Type B pancreatic cell (in vitro differentiated cells): Measurements from ENCODE around the gene SEMA3D. TPM values are rescaled to one million over a fixed set of nuclear protein-coding genes. Genes with fewer than 3 reads are reported as not detected.

Source experiments
- DNase-seq: peaks from one replicate; pipeline ENCODE4 v3.0.0; 2021; ENCODE audit warnings: mixed read lengths; ENCODE audit not compliant: unreplicated experiment; ENCODE audit errors: extremely low spot score
- H3K27ac Mint-ChIP-seq: 2 replicates; pipeline ENCODE4 v1.8.0; 2021; ENCODE audit warnings: mild to moderate bottlenecking, mixed read lengths
- H3K27me3 Mint-ChIP-seq: 2 replicates; pipeline ENCODE4 v1.8.0; 2021; ENCODE audit warnings: mixed read lengths
- H3K36me3 Mint-ChIP-seq: 2 replicates; pipeline ENCODE4 v1.8.0; 2021; ENCODE audit warnings: mixed read lengths
- H3K4me1 Mint-ChIP-seq: one replicate; pipeline ENCODE4 v1.8.0; 2021; ENCODE audit warnings: mixed read lengths; ENCODE audit not compliant: unreplicated experiment
- H3K4me3 Mint-ChIP-seq: 2 replicates; pipeline ENCODE4 v1.8.0; 2021; ENCODE audit warnings: mild to moderate bottlenecking, mixed read lengths
- H3K9me3 Mint-ChIP-seq: 2 replicates; pipeline ENCODE4 v1.8.0; 2021; ENCODE audit warnings: mixed read lengths
- total RNA-seq: library from RNA; stranded (reverse); gene quantifications from 2 replicates; pipeline ENCODE4 v1.2.1, GENCODE V29; 2021; ENCODE audit warnings: low replicate concordance
- TF ChIP-seq, protein P1 (sequence below): fragments of 200-600 bp; sonication (generic); conservative IDR thresholded peaks from 2 replicates; pipeline ENCODE4 v1.5.0; 2021; ENCODE audit warnings: antibody characterized with exemption, mild to moderate bottlenecking

Gene SEMA3D
- total RNA-seq, 1 donor from 2014 or later = 52.9 TPM

DNA sequence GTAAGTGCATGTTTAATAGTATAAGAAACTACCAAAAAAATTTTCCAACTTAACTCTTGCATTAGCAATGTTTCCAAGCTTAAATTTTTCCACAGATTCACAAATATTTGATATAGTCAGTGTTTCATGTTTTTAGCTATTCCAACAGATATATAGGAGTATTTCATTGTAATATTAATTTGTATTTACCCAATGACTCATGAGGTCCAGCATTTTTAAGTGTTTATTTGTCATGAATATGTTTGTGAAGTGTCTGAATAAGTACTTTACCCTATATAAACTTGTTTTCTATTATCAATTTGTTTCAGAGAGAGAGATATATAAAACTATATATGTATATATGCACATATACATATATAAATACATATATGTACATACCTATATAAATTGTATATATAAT lies 71.0 kb downstream of the SEMA3D start:
- Mint-ChIP-seq H3K4me1 (no peaks in the 10 kb centered on the region), H3K36me3 (peaks cover 15% of the 10 kb centered on the region), H3K9me3 (no peaks in the 10 kb centered on the region), H3K4me3 (no peak overlapping the region), H3K27me3 (no peaks in the 10 kb centered on the region), H3K27ac (no peak overlapping the region)
- TF ChIP-seq, protein P1, sequence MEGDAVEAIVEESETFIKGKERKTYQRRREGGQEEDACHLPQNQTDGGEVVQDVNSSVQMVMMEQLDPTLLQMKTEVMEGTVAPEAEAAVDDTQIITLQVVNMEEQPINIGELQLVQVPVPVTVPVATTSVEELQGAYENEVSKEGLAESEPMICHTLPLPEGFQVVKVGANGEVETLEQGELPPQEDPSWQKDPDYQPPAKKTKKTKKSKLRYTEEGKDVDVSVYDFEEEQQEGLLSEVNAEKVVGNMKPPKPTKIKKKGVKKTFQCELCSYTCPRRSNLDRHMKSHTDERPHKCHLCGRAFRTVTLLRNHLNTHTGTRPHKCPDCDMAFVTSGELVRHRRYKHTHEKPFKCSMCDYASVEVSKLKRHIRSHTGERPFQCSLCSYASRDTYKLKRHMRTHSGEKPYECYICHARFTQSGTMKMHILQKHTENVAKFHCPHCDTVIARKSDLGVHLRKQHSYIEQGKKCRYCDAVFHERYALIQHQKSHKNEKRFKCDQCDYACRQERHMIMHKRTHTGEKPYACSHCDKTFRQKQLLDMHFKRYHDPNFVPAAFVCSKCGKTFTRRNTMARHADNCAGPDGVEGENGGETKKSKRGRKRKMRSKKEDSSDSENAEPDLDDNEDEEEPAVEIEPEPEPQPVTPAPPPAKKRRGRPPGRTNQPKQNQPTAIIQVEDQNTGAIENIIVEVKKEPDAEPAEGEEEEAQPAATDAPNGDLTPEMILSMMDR = no peak
- no peak for DNase-seq

DNA sequence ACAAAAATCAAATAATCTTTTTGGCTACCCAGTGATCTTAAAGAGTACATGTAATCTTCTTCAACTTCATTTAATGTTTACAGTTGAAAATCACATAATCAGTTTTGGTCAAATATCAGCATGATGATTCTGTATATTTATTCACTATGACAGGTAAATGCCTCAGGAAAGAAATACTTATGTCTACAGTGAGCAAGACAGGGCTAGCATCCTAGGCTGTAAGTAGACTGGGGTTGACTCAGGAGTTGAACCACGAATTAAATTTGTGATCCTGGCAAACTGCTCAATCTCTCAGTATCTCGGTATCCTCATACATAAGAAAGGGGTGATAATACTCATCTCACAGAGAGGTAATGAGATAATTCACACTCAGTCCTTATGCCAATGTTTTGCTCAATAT lies 71.8 kb downstream of the SEMA3D start:
- peaks cover 14% of the 10 kb centered on the region for H3K36me3 Mint-ChIP-seq
- no peaks in the 10 kb centered on the region for H3K4me1 Mint-ChIP-seq
- no peak overlapping the region for H3K27ac Mint-ChIP-seq
- TF ChIP-seq, protein P1 = no peak
- H3K4me3 Mint-ChIP-seq = no peak overlapping the region
- H3K9me3 Mint-ChIP-seq = no peaks in the 10 kb centered on the region
- DNase-seq = no peak
- no peaks in the 10 kb centered on the region for H3K27me3 Mint-ChIP-seq

DNA sequence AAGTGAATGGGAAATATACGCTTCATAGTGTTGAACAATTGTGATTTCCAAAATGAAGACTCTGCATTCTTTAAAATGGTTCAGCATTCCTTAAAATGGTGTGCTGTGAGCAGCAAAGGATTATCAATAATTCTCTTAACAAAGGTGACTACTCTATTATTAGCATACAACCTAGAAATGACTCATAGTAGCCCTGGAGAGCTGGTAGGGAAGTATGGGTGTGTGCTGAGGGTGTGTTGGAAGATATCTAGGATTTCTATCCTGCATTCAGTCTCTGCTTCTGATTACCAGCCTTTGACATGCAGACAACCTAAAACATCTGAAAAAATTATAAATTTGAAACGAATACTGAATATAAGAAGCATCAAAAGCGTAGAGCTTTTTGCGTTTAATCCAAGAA lies 72.5 kb downstream of the SEMA3D start:
- TF ChIP-seq, protein P1 = no peak
- no peak for DNase-seq
- Mint-ChIP-seq H3K27me3 (no peaks in the 10 kb centered on the region), H3K4me1 (no peaks in the 10 kb centered on the region), H3K36me3 (peaks cover 8% of the 10 kb centered on the region), H3K9me3 (no peaks in the 10 kb centered on the region), H3K27ac (no peak overlapping the region), H3K4me3 (no peak overlapping the region)

DNA sequence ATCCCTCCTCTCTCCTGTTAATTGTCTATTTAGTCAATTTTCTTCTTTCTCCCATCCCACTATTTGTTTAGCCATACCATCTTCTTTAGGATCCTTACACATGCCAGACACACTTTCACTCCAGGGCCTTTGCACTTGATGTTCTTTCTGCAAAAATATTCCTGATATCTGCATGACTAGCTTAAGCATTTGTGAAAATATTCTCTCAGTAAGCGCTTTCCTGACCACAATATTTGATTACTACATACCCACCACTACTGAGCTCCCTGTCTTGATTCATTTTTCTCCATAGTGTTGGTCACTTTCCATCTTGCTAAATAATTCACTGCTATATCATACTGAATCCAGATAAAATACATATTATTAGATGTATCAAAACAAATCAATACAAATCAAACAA lies 75.1 kb downstream of the SEMA3D start:
- H3K27me3 Mint-ChIP-seq = no peaks in the 10 kb centered on the region
- DNase-seq = no peak

DNA sequence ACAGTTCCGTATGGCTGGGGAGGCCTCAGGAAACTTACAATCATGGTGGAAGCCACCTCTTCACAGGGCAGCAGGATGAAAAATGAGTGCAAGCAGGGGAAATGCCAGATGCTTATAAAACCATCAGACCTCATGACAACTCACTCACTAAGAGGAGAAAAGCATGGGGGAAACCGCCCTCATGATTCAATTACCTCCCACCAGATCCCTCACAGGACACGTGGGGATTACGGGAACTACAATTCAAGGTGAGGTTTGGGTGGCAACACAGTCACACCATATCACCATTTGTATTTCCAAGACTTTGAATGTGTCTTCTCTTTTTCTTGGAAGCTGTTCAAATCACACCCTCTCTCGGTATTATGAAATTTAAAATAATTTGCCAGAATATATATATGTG lies 80.1 kb downstream of the SEMA3D start:
- Mint-ChIP-seq H3K9me3 (peaks cover 4% of the 10 kb centered on the region), H3K36me3 (peaks cover 8% of the 10 kb centered on the region), H3K27ac (no peak overlapping the region), H3K4me1 (peaks cover 21% of the 10 kb centered on the region), H3K4me3 (no peak overlapping the region), H3K27me3 (no peaks in the 10 kb centered on the region)
- no peak for DNase-seq
- TF ChIP-seq, protein P1 = no peak

More for the DNA sequence above, 75.1 kb downstream of the SEMA3D start:
- no peaks in the 10 kb centered on the region for H3K9me3 Mint-ChIP-seq
- H3K27ac Mint-ChIP-seq = no peak overlapping the region
- H3K36me3 Mint-ChIP-seq = no peaks in the 10 kb centered on the region
- TF ChIP-seq, protein P1 = no peak
- no peak overlapping the region for H3K4me3 Mint-ChIP-seq
- no peaks in the 10 kb centered on the region for H3K4me1 Mint-ChIP-seq
